ENCODE results near the gene CARD11.

CARD11 gene

GRCh38 chr7:2938514-2939192, 105.0 kb downstream of the CARD11 start:
- Mint-ChIP-seq H3K4me1 (peaks cover 8% of the 10 kb centered on the region), H3K27ac (no peak overlapping the region), H3K9me3 (peaks cover 6% of the 10 kb centered on the region), H3K36me3 (peaks cover 48% of the 10 kb centered on the region), H3K4me3 (no peak overlapping the region), H3K27me3 (no peaks in the 10 kb centered on the region)
- DNase-seq (ENCODE audit: low spot score in 2 of 2) (no peak), ATAC-seq (ENCODE audit: low read depth) (no peak)

- Mint-ChIP-seq H3K27ac (no peak overlapping the region), H3K4me1 (peaks cover 8% of the 10 kb centered on the region), H3K9me3 (peaks cover 5% of the 10 kb centered on the region), H3K36me3 (peaks cover 49% of the 10 kb centered on the region), H3K27me3 (no peaks in the 10 kb centered on the region), H3K4me3 (no peak overlapping the region)
- DNase-seq (ENCODE audit: low spot score in 2 of 2): no peak
- ATAC-seq (ENCODE audit: low read depth): no peak
These were observed 105.8 kb downstream of the CARD11 start for GRCh38 chr7:2937701-2938513.

- Mint-ChIP-seq H3K4me3 (no peak overlapping the region), H3K27ac (peak overlapping the region; percentile 20), H3K27me3 (no peaks in the 10 kb centered on the region), H3K36me3 (peaks cover 45% of the 10 kb centered on the region), H3K9me3 (no peaks in the 10 kb centered on the region), H3K4me1 (peaks cover 5% of the 10 kb centered on the region)
- DNase-seq (ENCODE audit: low spot score in 2 of 2) (no peak), ATAC-seq (ENCODE audit: low read depth) (no peak)
These were observed 106.6 kb downstream of the CARD11 start for GRCh38 chr7:2936891-2937580.

GRCh38 chr7:2936301-2936700, 107.4 kb downstream of the CARD11 start:
- DNase-seq (ENCODE audit: low spot score in 2 of 2) (no peak), ATAC-seq (ENCODE audit: low read depth) (no peak)
- Mint-ChIP-seq H3K4me1 (peaks cover 5% of the 10 kb centered on the region), H3K36me3 (peaks cover 46% of the 10 kb centered on the region), H3K9me3 (no peaks in the 10 kb centered on the region), H3K27ac (no peak overlapping the region), H3K27me3 (no peaks in the 10 kb centered on the region), H3K4me3 (no peak overlapping the region)

- H3K27ac Mint-ChIP-seq: no peak overlapping the region
- no peak for ATAC-seq (ENCODE audit: low read depth)
- DNase-seq (ENCODE audit: low spot score in 2 of 2): no peak
These were observed 108.5 kb downstream of the CARD11 start for GRCh38 chr7:2934984-2935740.

GRCh38 chr7:2934211-2934731, 109.4 kb downstream of the CARD11 start:
- Mint-ChIP-seq H3K36me3 (peaks cover 41% of the 10 kb centered on the region), H3K4me1 (no peaks in the 10 kb centered on the region), H3K27ac (peak overlapping the region; percentile 46), H3K27me3 (no peaks in the 10 kb centered on the region), H3K9me3 (no peaks in the 10 kb centered on the region), H3K4me3 (no peak overlapping the region)
- ATAC-seq (ENCODE audit: low read depth) (no peak), DNase-seq (ENCODE audit: low spot score in 2 of 2) (no peak)

More at GRCh38 chr7:2934984-2935740, 108.5 kb downstream of the CARD11 start:
- Mint-ChIP-seq H3K36me3 (peaks cover 39% of the 10 kb centered on the region), H3K4me3 (no peak overlapping the region), H3K27me3 (no peaks in the 10 kb centered on the region), H3K4me1 (peaks cover under 1% of the 10 kb centered on the region), H3K9me3 (no peaks in the 10 kb centered on the region)

GRCh38 chr7:2932402-2933251, 111.0 kb downstream of the CARD11 start:
- Mint-ChIP-seq H3K27ac (peak overlapping the region; percentile 4), H3K36me3 (peaks cover 39% of the 10 kb centered on the region), H3K9me3 (no peaks in the 10 kb centered on the region), H3K27me3 (no peaks in the 10 kb centered on the region), H3K4me1 (no peaks in the 10 kb centered on the region), H3K4me3 (no peak overlapping the region)
- ATAC-seq (ENCODE audit: low read depth): no peak
- DNase-seq (ENCODE audit: low spot score in 2 of 2): no peak

- Mint-ChIP-seq H3K27ac (no peak overlapping the region), H3K4me1 (no peaks in the 10 kb centered on the region), H3K4me3 (no peak overlapping the region), H3K27me3 (no peaks in the 10 kb centered on the region), H3K36me3 (peaks cover 38% of the 10 kb centered on the region), H3K9me3 (no peaks in the 10 kb centered on the region)
- ATAC-seq (ENCODE audit: low read depth) (no peak), DNase-seq (ENCODE audit: low spot score in 2 of 2) (no peak)
These were observed 112.6 kb downstream of the CARD11 start for GRCh38 chr7:2931034-2931415.

- peaks cover 42% of the 10 kb centered on the region for H3K36me3 Mint-ChIP-seq
- H3K4me1 Mint-ChIP-seq: no peaks in the 10 kb centered on the region
- ATAC-seq (ENCODE audit: low read depth) (no peak), DNase-seq (ENCODE audit: low spot score in 2 of 2) (no peak)
- H3K4me3 Mint-ChIP-seq: no peak overlapping the region
- H3K9me3 Mint-ChIP-seq: no peaks in the 10 kb centered on the region
- H3K27me3 Mint-ChIP-seq: no peaks in the 10 kb centered on the region
- peak overlapping the region; percentile 69 for H3K27ac Mint-ChIP-seq
These were observed 113.2 kb downstream of the CARD11 start for GRCh38 chr7:2930310-2931033.

GRCh38 chr7:2929321-2930201, 114.1 kb downstream of the CARD11 start:
- no peak for ATAC-seq (ENCODE audit: low read depth)
- Mint-ChIP-seq H3K27ac (peak overlapping the region; percentile 69), H3K4me3 (no peak overlapping the region), H3K27me3 (no peaks in the 10 kb centered on the region), H3K4me1 (no peaks in the 10 kb centered on the region), H3K36me3 (peaks cover 41% of the 10 kb centered on the region), H3K9me3 (no peaks in the 10 kb centered on the region)
- DNase-seq (ENCODE audit: low spot score in 2 of 2): no peak

- H3K27ac Mint-ChIP-seq: no peak overlapping the region
- H3K9me3 Mint-ChIP-seq: no peaks in the 10 kb centered on the region
- peaks cover 36% of the 10 kb centered on the region for H3K36me3 Mint-ChIP-seq
- H3K4me3 Mint-ChIP-seq: no peak overlapping the region
- H3K27me3 Mint-ChIP-seq: no peaks in the 10 kb centered on the region
- no peaks in the 10 kb centered on the region for H3K4me1 Mint-ChIP-seq
- DNase-seq (ENCODE audit: low spot score in 2 of 2) (no peak), ATAC-seq (ENCODE audit: low read depth) (no peak)
These were observed 114.9 kb downstream of the CARD11 start for GRCh38 chr7:2928613-2929311.
